PC-3 (cell line): ENCODE measurements around the gene BRWD1. TPM values are rescaled to one million over a fixed set of nuclear protein-coding genes. Genes with fewer than 3 reads are reported as not detected.

Experiments
- ATAC-seq: fragments of 200-7000 bp; cut with Tn5 transposase; 2 replicates; pipeline ENCODE4 v1.9.1; 2020; ENCODE audit warnings: mild to moderate bottlenecking, moderate library complexity
- BruUV-seq: library from RNA; stranded (reverse); fragments of 400-500 nt; replicated peaks from 2 replicates; lab custom pipeline; 2021; lab: Mats Ljungman, UMichigan
- CTCF ChIA-PET: fragments of 300-600 bp; sonication (Branson Sonifier 250); formaldehyde crosslinking; loops from one replicate; lab custom pipeline; 2022; ENCODE audit warnings: antibody characterized with exemption; lab: Charles Lee
- POLR2A ChIA-PET: fragments of 300-600 bp; sonication (Branson Sonifier 250); formaldehyde crosslinking; loops from one replicate; lab custom pipeline; 2022; ENCODE audit warnings: antibody characterized with exemption; ENCODE audit not compliant: unreplicated experiment; lab: Charles Lee
- DNase-seq: peaks from one replicate; pipeline ENCODE4 v3.0.0-alpha.2; 2015
- H2AFZ ChIP-seq: fragments of 300-600 bp; sonication (generic); 2 replicates; pipeline ENCODE4 v1.6.0; 2016; ENCODE audit warnings: antibody characterized with exemption, low read length
- H3F3A ChIP-seq: fragments of 300-600 bp; sonication (generic); one replicate; pipeline ENCODE4 v1.6.0; 2017; ENCODE audit warnings: antibody characterized with exemption, low read length, control low read depth, mild to moderate bottlenecking; ENCODE audit not compliant: unreplicated experiment
- H3K27ac ChIP-seq: fragments of 300-600 bp; sonication (generic); 2 replicates; pipeline ENCODE4 v1.5.1; 2016; ENCODE audit warnings: mild to moderate bottlenecking, low read length
- H3K27me3 ChIP-seq: fragments of 300-600 bp; sonication (generic); 2 replicates; pipeline ENCODE4 v1.6.1; 2016; ENCODE audit warnings: low read length, mixed read lengths
- H3K36me3 ChIP-seq: fragments of 300-600 bp; sonication (generic); 2 replicates; pipeline ENCODE4 v1.6.1; 2016; ENCODE audit warnings: low read depth, mixed run types, low read length, mixed read lengths
- H3K4me1 ChIP-seq: fragments of 300-600 bp; sonication (generic); 2 replicates; pipeline ENCODE4 v1.5.1; 2016; ENCODE audit warnings: low read length; ENCODE audit not compliant: insufficient read depth
- H3K4me2 ChIP-seq: fragments of 300-600 bp; sonication (generic); 2 replicates; pipeline ENCODE4 v1.6.0; 2016; ENCODE audit warnings: low read length
- H3K4me3 ChIP-seq: fragments of 300-600 bp; sonication (generic); 2 replicates; pipeline ENCODE4 v1.5.1; 2016; ENCODE audit warnings: mild to moderate bottlenecking, low read length, mixed read lengths
- H3K79me2 ChIP-seq: fragments of 300-600 bp; sonication (generic); 2 replicates; pipeline ENCODE4 v1.6.1; 2017; ENCODE audit warnings: low read length, mixed read lengths
- H3K9ac ChIP-seq: fragments of 300-600 bp; sonication (generic); 2 replicates; pipeline ENCODE4 v1.6.0; 2016; ENCODE audit warnings: mild to moderate bottlenecking, low read length
- H3K9me2 ChIP-seq: fragments of 300-600 bp; sonication (generic); replicated peaks from 2 replicates; pipeline ENCODE4 v1.6.1; 2016; ENCODE audit warnings: mixed run types, low read length, mixed read lengths
- H3K9me3 ChIP-seq: fragments of 300-600 bp; sonication (generic); 2 replicates; pipeline ENCODE4 v1.6.1; 2016; ENCODE audit warnings: low read length, mixed read lengths
- H4K20me1 ChIP-seq: fragments of 300-600 bp; sonication (generic); 2 replicates; pipeline ENCODE4 v1.6.1; 2016; ENCODE audit warnings: low read length, mixed read lengths
- EZH2 ChIP-seq: fragments of 300-600 bp; sonication (generic); IDR thresholded peaks from one replicate; pipeline ENCODE4 v1.6.1; 2017; ENCODE audit warnings: antibody characterized with exemption, mild to moderate bottlenecking, low read length; ENCODE audit not compliant: unreplicated experiment
- EZH2phosphoT487 ChIP-seq: fragments of 300-600 bp; sonication (generic); IDR thresholded peaks from 2 replicates; pipeline ENCODE4 v1.6.1; 2018; ENCODE audit warnings: mild to moderate bottlenecking, antibody characterized with exemption, low read length, borderline replicate concordance
- intact Hi-C: fragments of 100-400 bp; cut with micrococcal nuclease; formaldehyde crosslinking; loops from 2 replicates; pipeline ENCODE4 v1.9.0; 2023
- total RNA-seq: library from RNA; depleted of rRNA; stranded (reverse); fragments of >200 nt; gene quantifications from 2 replicates; pipeline ENCODE4 v1.2.3, GENCODE V29; 2014
- TF ChIP-seq, protein P1 (sequence below): fragments of 300-600 bp; sonication (generic); conservative IDR thresholded peaks from 2 replicates; pipeline ENCODE4 v1.5.1; 2017; ENCODE audit warnings: antibody characterized with exemption, low read depth, mild to moderate bottlenecking, low read length

Gene BRWD1
- total RNA-seq, 1 experiment from 2014 or later = 29.3 TPM

DNA sequence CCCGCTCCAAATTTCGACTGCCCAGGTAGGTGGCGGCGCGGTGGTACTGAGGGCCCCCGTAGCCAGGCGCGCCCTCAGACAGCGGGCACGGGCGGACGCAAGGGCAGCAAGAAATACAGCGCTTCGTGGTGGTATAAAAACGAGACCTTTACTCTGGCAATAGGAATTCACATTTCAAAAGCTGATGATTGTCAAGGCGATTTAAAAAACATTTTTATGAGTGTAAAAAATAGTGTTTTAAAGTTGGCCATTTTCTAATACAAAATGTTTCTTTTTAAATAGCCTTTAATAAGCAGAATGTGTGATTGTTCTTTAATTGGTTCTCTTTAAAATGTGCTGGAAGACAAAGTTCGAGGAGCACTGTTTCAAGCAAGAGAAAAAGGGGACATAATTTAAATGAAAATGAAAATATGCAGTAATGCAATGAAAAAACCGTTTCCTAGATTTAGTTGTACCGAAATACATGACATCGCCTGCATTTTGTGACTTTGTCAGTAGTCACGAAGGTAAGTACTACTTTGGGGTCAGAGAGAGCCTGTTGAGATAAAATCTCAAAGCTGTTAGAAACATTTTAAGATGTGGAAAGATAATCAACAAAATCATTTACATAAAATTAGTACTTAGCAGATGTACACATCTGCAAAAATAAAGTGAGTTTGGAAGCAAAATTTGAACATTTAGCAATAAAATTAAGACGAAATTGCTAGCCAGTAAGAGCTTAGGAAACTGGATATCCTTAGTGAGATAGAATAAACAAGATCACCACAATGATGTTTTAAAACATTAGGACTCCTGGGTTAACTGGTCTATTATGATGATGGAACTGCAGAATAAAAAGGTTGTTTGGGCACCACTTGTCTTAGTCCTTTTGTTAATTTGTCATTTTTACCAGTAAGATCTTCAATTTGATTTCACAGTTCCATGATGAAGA lies 129.1 kb downstream of the BRWD1 start:
- Histone ChIP-seq H3K36me3 (peaks cover 15% of the 10 kb centered on the region), H3K9me3 (no peaks in the 10 kb centered on the region), H3K4me3 (peak overlapping the region; percentile 85), H3K79me2 (peaks cover 38% of the 10 kb centered on the region), H3F3A (no peaks in the 10 kb centered on the region), H3K27me3 (no peaks in the 10 kb centered on the region), H3K27ac (peak overlapping the region; percentile 44), H4K20me1 (peaks cover 25% of the 10 kb centered on the region), H3K9ac (peak overlapping the region; percentile 85), H2AFZ (peak overlapping the region; percentile 86), H3K4me2 (peak overlapping the region; percentile 90), H3K9me2 (no peaks in the 10 kb centered on the region), H3K4me1 (peaks cover 18% of the 10 kb centered on the region)
- intact Hi-C loops = loop anchor here (5.0 to 10.0 kb wide), 2 partner anchors 200 to 258 kb away; a partner anchor contains a TSS
- DNase-seq (peak; percentile 25), ATAC-seq (no peak)
- ChIA-PET POLR2A (interaction anchor here (0.6 kb wide), 2 partner anchors 11 to 510 kb away, joined by 6 to 25 read pairs; no protein-coding TSS in a partner anchor), CTCF (no interaction called here)
- TF ChIP-seq, protein P1, sequence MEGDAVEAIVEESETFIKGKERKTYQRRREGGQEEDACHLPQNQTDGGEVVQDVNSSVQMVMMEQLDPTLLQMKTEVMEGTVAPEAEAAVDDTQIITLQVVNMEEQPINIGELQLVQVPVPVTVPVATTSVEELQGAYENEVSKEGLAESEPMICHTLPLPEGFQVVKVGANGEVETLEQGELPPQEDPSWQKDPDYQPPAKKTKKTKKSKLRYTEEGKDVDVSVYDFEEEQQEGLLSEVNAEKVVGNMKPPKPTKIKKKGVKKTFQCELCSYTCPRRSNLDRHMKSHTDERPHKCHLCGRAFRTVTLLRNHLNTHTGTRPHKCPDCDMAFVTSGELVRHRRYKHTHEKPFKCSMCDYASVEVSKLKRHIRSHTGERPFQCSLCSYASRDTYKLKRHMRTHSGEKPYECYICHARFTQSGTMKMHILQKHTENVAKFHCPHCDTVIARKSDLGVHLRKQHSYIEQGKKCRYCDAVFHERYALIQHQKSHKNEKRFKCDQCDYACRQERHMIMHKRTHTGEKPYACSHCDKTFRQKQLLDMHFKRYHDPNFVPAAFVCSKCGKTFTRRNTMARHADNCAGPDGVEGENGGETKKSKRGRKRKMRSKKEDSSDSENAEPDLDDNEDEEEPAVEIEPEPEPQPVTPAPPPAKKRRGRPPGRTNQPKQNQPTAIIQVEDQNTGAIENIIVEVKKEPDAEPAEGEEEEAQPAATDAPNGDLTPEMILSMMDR = no peak
- TF ChIP-seq EZH2phosphoT487 = no peak
- TF ChIP-seq EZH2 = no peak
- BruUV-seq = TSS peak; percentile 83

DNA sequence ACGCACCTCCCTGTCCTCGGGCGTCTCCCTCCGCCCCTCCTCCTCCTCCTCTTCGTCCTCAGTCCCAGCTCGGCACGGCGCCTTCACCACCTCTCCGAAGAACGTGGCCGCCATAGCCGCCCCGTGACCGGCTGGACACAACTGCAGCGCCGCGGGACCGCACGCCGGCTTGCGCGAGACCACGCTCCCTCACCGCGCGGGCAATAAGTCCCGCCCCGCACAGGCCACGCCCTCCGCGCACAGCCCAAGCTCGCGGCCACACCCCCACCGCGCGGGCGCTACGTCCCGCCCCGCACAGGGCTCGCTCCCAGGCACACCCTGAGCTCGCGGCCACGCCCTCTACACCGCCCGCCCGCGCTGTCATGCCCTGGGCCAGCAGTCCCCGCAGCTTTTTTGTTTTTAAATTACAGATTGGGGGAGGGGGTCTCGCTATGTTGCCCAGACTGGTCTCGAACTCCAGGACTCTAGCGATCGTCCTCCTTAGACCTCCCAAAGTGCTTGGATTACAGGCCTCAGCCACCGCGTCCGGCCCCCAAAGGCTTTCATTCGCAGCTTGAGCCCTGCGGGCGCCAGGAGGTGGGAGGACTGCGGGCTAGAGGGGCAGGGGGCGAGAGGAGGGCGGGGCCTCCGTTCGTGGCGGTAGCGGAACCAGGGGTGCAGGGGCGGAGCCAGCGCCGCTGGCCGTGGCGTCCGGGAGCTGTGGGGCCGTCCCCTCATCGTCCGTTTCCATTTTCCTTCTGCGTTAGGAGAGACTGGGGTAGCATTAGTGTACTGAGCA lies 130.0 kb downstream of the BRWD1 start, which contains the start of gene PSMG1:
TSS of gene PSMG1 (minus strand) at position 180 of the 778 bp plus-strand sequence. CDS start at position 114, 66 bp downstream.
- Histone ChIP-seq H3K79me2 (peaks cover 41% of the 10 kb centered on the region), H3K9me3 (no peaks in the 10 kb centered on the region), H3K4me3 (peak within 1 kb of the TSS; percentile 85), H3K4me2 (peak within 1 kb of the TSS; percentile 90), H3K27me3 (no peaks in the 10 kb centered on the region), H3K9me2 (no peaks in the 10 kb centered on the region), H3K27ac (peak within 1 kb of the TSS; percentile 44), H4K20me1 (peaks cover 25% of the 10 kb centered on the region), H3K36me3 (peaks cover 19% of the 10 kb centered on the region), H2AFZ (peak within 1 kb of the TSS; percentile 86), H3F3A (no peaks in the 10 kb centered on the region), H3K9ac (peak within 1 kb of the TSS; percentile 85), H3K4me1 (peaks cover 18% of the 10 kb centered on the region)
- DNase-seq = peak; percentile 96
- POLR2A ChIA-PET = interaction anchor here (0.6 to 0.9 kb wide), 4 partner anchors 9 to 1964 kb away, joined by 4 to 6 read pairs (median 5); no protein-coding TSS in a partner anchor
- intact Hi-C loops = loop anchor here (5.0 to 10.0 kb wide), 2 partner anchors 201 to 259 kb away; a partner anchor contains a TSS
- BruUV-seq = no TSS peak
- ATAC-seq = peak; percentile 89
- TF ChIP-seq EZH2phosphoT487 (peak; percentile 89), EZH2 (no peak)
- TF ChIP-seq, protein P1 = no peak
- CTCF ChIA-PET = interaction anchor here (0.6 to 0.9 kb wide), 2 partner anchors 257 to 678 kb away, joined by 3 read pairs; no protein-coding TSS in a partner anchor
